HEK293 (cell line): ENCODE measurements around the gene STK11.

Experiments
- RBAK ChIP-seq: fragments of 450-650 bp; formaldehyde crosslinking; IDR thresholded peaks from 2 replicates; pipeline ENCODE4 v1.5.1; 2016; ENCODE audit warnings: missing biosample characterization, missing genetic modification characterization
- ZNF140 ChIP-seq: fragments of 450-650 bp; formaldehyde crosslinking; IDR thresholded peaks from 2 replicates; pipeline ENCODE4 v1.5.1; 2016; ENCODE audit warnings: missing biosample characterization, missing genetic modification characterization
- ZNF48 ChIP-seq: fragments of 450-650 bp; formaldehyde crosslinking; IDR thresholded peaks from 2 replicates; pipeline ENCODE4 v1.5.1; 2016; ENCODE audit warnings: missing biosample characterization, missing genetic modification characterization
- ZNF558 ChIP-seq: fragments of 450-650 bp; formaldehyde crosslinking; IDR thresholded peaks from 2 replicates; pipeline ENCODE4 v1.5.1; 2016; ENCODE audit warnings: missing biosample characterization, missing genetic modification characterization
- ZNF747 ChIP-seq: fragments of 450-650 bp; formaldehyde crosslinking; IDR thresholded peaks from 2 replicates; pipeline ENCODE4 v1.5.1; 2016; ENCODE audit warnings: missing biosample characterization, missing genetic modification characterization
- ZNF777 ChIP-seq: fragments of 450-650 bp; formaldehyde crosslinking; IDR thresholded peaks from 2 replicates; pipeline ENCODE4 v1.5.1; 2017; ENCODE audit warnings: missing biosample characterization, missing genetic modification characterization, borderline replicate concordance
- TF ChIP-seq, protein P1 (sequence below): fragments of 450-650 bp; formaldehyde crosslinking; IDR thresholded peaks from 2 replicates; pipeline ENCODE4 v1.5.1; 2016; ENCODE audit warnings: missing biosample characterization, missing genetic modification characterization
- TF ChIP-seq, protein P2 (sequence below): sonication (generic); formaldehyde crosslinking; IDR thresholded peaks from 2 replicates; pipeline ENCODE4 v1.8.1; 2022; ENCODE audit warnings: mild to moderate bottlenecking, moderate library complexity, missing genetic modification reagents
- TF ChIP-seq, protein P3 (sequence below): fragments of 450-650 bp; formaldehyde crosslinking; optimal IDR thresholded peaks from 2 replicates; pipeline ENCODE3; 2016; ENCODE audit warnings: missing biosample characterization, mild to moderate bottlenecking, missing genetic modification characterization
- TF ChIP-seq, protein P4 (sequence below): fragments of 450-650 bp; formaldehyde crosslinking; IDR thresholded peaks from 2 replicates; pipeline ENCODE4 v1.5.1; 2016; ENCODE audit warnings: missing biosample characterization, missing genetic modification characterization

DNA sequence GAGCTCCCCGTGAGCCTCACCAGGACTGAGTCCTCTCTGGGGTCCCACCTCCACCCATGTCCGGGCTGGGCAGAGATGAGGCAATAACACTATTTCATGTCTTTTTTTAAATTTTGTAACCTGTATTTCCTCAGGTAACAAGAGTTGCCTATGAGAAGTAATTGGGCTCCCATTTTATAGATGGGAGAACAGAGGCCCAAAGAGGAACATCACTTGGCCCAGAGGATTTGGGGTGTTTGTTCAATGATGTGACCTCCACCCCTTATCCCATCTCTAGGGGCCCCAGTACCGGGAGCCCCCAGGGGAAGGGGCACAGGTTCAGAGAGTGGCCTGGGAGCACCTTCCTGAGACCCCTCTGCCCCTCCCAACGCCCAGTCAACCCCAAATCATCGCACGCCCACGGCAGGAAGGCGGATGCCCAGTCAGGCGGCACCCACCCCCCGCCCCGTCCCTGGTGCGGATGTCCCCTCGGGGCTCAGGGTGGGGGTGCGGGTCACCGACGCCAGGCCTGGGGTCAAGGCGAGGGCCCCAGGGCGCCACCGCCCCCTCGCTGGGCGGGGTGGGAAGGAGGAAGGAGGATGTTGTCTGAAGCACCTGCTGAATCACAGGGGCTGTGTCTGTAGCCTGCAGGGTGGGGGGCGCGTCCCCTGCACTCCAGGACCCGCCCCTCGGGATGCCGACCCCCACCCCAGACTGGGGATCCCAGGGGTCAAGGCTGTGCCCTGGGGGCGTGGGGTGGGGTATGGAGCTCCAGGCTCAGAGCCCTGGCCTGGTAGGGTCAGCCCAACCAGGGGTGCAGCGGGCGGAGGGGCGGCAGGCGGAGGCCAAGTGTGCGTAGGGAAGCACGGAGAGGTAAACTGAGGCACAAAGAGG is 54.5 kb downstream of the STK11 start:
- TF ChIP-seq, protein P1, sequence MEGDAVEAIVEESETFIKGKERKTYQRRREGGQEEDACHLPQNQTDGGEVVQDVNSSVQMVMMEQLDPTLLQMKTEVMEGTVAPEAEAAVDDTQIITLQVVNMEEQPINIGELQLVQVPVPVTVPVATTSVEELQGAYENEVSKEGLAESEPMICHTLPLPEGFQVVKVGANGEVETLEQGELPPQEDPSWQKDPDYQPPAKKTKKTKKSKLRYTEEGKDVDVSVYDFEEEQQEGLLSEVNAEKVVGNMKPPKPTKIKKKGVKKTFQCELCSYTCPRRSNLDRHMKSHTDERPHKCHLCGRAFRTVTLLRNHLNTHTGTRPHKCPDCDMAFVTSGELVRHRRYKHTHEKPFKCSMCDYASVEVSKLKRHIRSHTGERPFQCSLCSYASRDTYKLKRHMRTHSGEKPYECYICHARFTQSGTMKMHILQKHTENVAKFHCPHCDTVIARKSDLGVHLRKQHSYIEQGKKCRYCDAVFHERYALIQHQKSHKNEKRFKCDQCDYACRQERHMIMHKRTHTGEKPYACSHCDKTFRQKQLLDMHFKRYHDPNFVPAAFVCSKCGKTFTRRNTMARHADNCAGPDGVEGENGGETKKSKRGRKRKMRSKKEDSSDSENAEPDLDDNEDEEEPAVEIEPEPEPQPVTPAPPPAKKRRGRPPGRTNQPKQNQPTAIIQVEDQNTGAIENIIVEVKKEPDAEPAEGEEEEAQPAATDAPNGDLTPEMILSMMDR = no peak
- TF ChIP-seq ZNF140 (tag by site-specific recombination) = no peak
- no peak for TF ChIP-seq ZNF48 (tag by site-specific recombination)
- TF ChIP-seq ZNF558 (tag by site-specific recombination) = no peak
- TF ChIP-seq, protein P2, sequence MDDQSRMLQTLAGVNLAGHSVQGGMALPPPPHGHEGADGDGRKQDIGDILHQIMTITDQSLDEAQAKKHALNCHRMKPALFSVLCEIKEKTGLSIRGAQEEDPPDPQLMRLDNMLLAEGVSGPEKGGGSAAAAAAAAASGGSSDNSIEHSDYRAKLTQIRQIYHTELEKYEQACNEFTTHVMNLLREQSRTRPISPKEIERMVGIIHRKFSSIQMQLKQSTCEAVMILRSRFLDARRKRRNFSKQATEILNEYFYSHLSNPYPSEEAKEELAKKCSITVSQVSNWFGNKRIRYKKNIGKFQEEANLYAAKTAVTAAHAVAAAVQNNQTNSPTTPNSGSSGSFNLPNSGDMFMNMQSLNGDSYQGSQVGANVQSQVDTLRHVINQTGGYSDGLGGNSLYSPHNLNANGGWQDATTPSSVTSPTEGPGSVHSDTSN (CRISPR knock-in tag) = no peak
- TF ChIP-seq ZNF777 = no peak
- TF ChIP-seq RBAK (tag by site-specific recombination) = no peak
- TF ChIP-seq, protein P3, sequence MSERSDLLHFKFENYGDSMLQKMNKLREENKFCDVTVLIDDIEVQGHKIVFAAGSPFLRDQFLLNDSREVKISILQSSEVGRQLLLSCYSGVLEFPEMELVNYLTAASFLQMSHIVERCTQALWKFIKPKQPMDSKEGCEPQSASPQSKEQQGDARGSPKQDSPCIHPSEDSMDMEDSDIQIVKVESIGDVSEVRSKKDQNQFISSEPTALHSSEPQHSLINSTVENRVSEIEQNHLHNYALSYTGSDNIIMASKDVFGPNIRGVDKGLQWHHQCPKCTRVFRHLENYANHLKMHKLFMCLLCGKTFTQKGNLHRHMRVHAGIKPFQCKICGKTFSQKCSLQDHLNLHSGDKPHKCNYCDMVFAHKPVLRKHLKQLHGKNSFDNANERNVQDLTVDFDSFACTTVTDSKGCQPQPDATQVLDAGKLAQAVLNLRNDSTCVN (tag by site-specific recombination) = no peak
- no peak for TF ChIP-seq ZNF747 (tag by site-specific recombination)
- TF ChIP-seq, protein P4, sequence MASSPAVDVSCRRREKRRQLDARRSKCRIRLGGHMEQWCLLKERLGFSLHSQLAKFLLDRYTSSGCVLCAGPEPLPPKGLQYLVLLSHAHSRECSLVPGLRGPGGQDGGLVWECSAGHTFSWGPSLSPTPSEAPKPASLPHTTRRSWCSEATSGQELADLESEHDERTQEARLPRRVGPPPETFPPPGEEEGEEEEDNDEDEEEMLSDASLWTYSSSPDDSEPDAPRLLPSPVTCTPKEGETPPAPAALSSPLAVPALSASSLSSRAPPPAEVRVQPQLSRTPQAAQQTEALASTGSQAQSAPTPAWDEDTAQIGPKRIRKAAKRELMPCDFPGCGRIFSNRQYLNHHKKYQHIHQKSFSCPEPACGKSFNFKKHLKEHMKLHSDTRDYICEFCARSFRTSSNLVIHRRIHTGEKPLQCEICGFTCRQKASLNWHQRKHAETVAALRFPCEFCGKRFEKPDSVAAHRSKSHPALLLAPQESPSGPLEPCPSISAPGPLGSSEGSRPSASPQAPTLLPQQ (tag by site-specific recombination) = no peak
